Aorta (tissue), 5 donors: ENCODE results near the gene KLHL18. TPM values are rescaled to one million over a fixed set of nuclear protein-coding genes. Genes with fewer than 3 reads are reported as not detected.

ENCODE experiments used
- ATAC-seq: fragments of 200-7000 bp; cut with Tn5 transposase; one replicate; pipeline ENCODE4 v1.9.1; 2022; ENCODE audit warnings: moderate library complexity; ENCODE audit not compliant: low FRiP score
- DNase-seq, 2 donors: peaks; one replicate each; pipeline ENCODE4 v3.0.0-alpha.2; 2020
- H3K27ac ChIP-seq, 2 donors: one replicate each; pipeline ENCODE4 v1.5.1; 2013; ENCODE audit warnings: low read length in 2 of 2, mild to moderate bottlenecking in 2 of 2, moderate library complexity in 2 of 2, control low read depth in 1 of 2, inconsistent platforms in 1 of 2, low read depth in 1 of 2
- H3K27me3 ChIP-seq, 2 donors: one replicate each; pipeline ENCODE4 v1.6.1; 2013; ENCODE audit warnings: control low read depth in 1 of 2, low read length in 1 of 2, mild to moderate bottlenecking in 1 of 2, moderate library complexity in 1 of 2; ENCODE audit not compliant: insufficient read depth in 2 of 2, control insufficient read depth in 1 of 2
- H3K36me3 ChIP-seq, 2 donors: one replicate each; pipeline ENCODE4 v1.6.1; 2013; ENCODE audit warnings: control low read depth in 1 of 2, low read length in 1 of 2, mild to moderate bottlenecking in 1 of 2; ENCODE audit not compliant: insufficient read depth in 2 of 2, control insufficient read depth in 1 of 2
- H3K4me1 ChIP-seq, 2 donors: one replicate each; pipeline ENCODE4 v1.6.1; 2013; ENCODE audit warnings: low read length in 2 of 2, control low read depth in 1 of 2, mild to moderate bottlenecking in 1 of 2, moderate library complexity in 1 of 2; ENCODE audit not compliant: insufficient read depth in 2 of 2, control insufficient read depth in 1 of 2
- H3K4me3 ChIP-seq, 2 donors: one replicate each; pipeline ENCODE4 v1.5.1; 2013; ENCODE audit warnings: low read length in 2 of 2, control low read depth in 1 of 2, mild to moderate bottlenecking in 1 of 2
- H3K9me3 ChIP-seq: one replicate; pipeline ENCODE4 v1.6.1; 2013; ENCODE audit warnings: mild to moderate bottlenecking, low read length; ENCODE audit not compliant: control insufficient read depth
- WGBS, 2 donors: extraction: QIAGEN DNeasy Blood & Tissue Kit; methylation state at CpG; one replicate each; pipeline ENCODE4 v1.1.7; 2013; 5-methylcytosine and 5-hydroxymethylcytosine counted together
- intact Hi-C, 2 donors: fragments of 100-400 bp; cut with DNase I; formaldehyde crosslinking; loops; one replicate each; pipeline versions ENCODE4 v1.14.2 to v1.15.0; 2022
- polyA plus RNA-seq, 2 donors: library from polyadenylated mRNA; stranded (reverse); fragments of 200-250 nt; gene quantifications; one replicate each; pipeline ENCODE4 v1.2.3, GENCODE V29; 2013
- total RNA-seq, 2 donors: library from RNA; stranded (reverse); fragmentation: NEBNext Ultra II Directional; extraction: Animal tissue kit (Norgen Biotek cat#: 25700); gene quantifications; one replicate each; pipeline ENCODE4 v1.2.1, GENCODE V29; 2021
- donor health status: healthy with polysubstance abuse.
- donor health status: Bipolar disorder and iron deficiency.
- donor health status: DM: no; HTN: no; CAD: no.
- donor health status: DM: no; HTN: no; CAD: no.
- donor health status: DM: yes; HTN: yes; CAD: no.

Gene KLHL18
- total and polyA plus RNA-seq, 4 donors, result 9.0 to 26.7 (median 21.6) TPM

DNA sequence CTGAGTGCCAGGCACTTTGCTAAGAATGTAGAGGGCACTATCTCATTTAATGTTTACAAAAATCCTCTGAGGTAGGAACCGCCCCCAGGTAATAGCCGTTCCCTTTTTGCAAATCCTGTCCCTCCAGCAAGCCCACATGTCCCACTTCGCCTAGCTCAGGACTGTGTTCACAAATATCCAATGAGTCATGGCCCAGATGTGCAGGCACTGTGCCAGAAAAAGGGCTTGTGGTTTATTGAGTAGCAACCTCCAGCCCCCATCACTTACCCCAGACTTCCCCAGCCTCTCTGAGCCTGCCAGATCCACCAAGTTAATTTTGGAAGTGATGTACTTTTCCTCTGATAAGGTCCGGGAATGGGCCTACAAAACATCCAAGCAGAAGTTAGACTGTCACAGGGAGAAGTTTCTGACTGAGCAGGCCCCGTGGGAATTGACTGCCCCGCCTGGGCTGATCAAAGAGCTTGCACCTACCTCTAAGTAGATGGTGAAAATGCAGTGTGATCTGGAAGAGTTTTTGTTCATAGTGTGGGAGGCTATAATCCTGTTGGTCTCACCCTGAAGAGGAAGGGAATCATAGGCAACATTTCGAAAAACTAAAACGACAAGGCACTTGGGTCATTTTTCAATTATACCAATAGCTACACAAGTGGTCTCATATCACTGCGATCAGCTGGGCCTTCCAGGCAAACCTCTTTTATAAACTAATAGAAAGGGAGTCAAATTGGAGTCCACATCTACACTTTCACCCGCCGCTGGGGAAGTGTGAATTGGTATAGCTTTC is 15.8 kb upstream of the KLHL18 start:
- DNase-seq (peak; percentile 83 to 88), ATAC-seq (no peak)

DNA sequence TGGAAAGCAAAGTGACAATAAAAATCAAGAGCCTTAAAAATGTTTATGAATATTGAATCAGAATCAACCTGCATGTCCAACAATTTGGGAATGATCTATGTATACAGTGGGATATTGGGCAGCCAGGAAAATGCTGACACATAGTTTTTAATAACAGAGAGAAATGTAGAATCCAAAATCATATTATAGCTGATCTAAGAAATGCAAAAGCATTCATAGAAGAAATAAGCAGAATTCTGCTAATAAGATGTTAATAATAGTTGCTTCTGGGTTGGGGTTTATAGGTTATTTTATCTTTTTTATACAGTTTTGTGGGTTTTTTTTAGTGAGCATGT is 15.3 kb upstream of the KLHL18 start:
- H3K9me3 ChIP-seq, result no peaks in the 10 kb centered on the region
- no peak for DNase-seq
- H3K4me1 ChIP-seq, result no peaks in the 10 kb centered on the region
- no peaks in the 10 kb centered on the region for H3K27me3 ChIP-seq
- H3K36me3 ChIP-seq, result no peaks in the 10 kb centered on the region
- H3K4me3 ChIP-seq, result no peak overlapping the region
- ATAC-seq, result no peak
- intact Hi-C loops, result no loop called here
- no peak overlapping the region for H3K27ac ChIP-seq

More for the DNA sequence above, 15.8 kb upstream of the KLHL18 start:
- WGBS, 2 donors, result 52 to 54% methylated on average over 11 of the region's 11 CpGs
- intact Hi-C loops, result no loop called here
- no peaks in the 10 kb centered on the region for H3K9me3 ChIP-seq
- H3K27me3 ChIP-seq, result no peaks in the 10 kb centered on the region
- no peak overlapping the region for H3K4me3 ChIP-seq
- no peak overlapping the region for H3K27ac ChIP-seq
- H3K36me3 ChIP-seq, result no peaks in the 10 kb centered on the region
- no peaks in the 10 kb centered on the region for H3K4me1 ChIP-seq

DNA sequence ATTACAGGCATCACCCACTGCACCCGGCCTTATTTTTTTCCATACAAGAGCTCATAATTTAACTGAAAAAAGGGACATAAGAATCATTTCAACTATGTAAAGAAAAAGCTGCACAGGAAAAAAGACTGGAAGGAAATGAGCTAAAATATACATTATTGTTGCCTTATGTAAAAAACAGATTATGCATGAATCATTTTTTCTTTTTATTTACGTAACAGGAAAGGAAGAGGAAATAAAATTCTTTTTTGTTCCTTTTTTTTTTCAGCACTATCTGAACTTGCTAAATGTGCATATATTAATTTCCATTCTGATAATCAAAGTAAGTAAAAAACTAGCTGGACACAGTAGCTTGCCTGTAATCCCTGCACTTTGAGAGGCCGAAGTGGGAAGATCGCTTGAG is 12.2 kb upstream of the KLHL18 start:
- Histone ChIP-seq H3K27me3 (no peaks in the 10 kb centered on the region), H3K27ac (no peak overlapping the region), H3K4me1 (no peaks in the 10 kb centered on the region), H3K4me3 (no peak overlapping the region), H3K9me3 (no peaks in the 10 kb centered on the region), H3K36me3 (no peaks in the 10 kb centered on the region)
- ATAC-seq (no peak), DNase-seq (no peak)
- intact Hi-C loops, result no loop called here
- WGBS, 2 donors, result 95 to 97% methylated on average over 4 of the region's 4 CpGs

DNA sequence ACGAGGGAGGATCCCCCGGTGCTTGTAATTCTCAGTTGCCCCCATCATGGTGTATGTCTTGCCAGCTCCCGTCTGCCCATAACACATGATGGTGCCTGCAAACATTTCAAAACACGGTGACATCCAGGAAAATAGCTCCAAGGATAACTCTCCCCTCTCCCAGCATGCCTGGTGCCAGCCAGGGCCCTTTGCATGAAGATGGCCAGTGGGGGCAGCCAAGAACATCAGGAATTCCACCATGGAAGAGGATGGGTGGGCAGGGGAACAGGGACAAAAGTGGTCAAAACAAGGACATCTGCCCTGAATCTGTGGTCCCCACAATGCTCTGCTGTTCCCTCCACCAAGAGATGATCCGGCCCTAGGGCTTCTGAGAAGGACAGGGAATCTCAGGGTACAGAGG is 9.2 kb upstream of the KLHL18 start:
- intact Hi-C loops, result no loop called here
- no peak overlapping the region for H3K4me3 ChIP-seq
- no peak for DNase-seq
- H3K9me3 ChIP-seq, result no peaks in the 10 kb centered on the region
- no peaks in the 10 kb centered on the region for H3K27me3 ChIP-seq
- ATAC-seq, result no peak
- no peak overlapping the region for H3K27ac ChIP-seq
- no peaks in the 10 kb centered on the region for H3K4me1 ChIP-seq
- H3K36me3 ChIP-seq, result no peaks in the 10 kb centered on the region
- 79 to 82% methylated on average over 5 of the region's 5 CpGs for WGBS, 2 donors

DNA sequence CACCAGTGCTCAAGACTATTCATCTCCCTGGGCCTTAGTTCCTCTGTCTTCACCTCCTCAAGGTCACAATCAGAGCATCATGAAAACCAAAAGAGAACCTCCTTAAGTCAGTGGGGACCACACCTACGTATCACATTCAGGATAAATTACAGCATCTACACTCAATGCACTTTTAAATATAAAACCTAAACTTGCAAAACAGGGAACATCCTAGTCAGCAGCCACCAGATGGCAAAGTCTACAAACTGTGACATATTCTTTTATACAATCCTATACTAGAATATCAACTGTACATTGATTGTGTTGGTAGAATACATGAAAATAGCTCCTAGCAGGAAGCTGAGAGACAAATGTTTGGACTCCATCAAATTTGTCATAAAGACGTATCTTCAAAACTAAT is 8.1 kb upstream of the KLHL18 start:
- no peak overlapping the region for H3K4me3 ChIP-seq
- DNase-seq (no peak), ATAC-seq (no peak)
- no peaks in the 10 kb centered on the region for H3K9me3 ChIP-seq
- no peaks in the 10 kb centered on the region for H3K36me3 ChIP-seq
- H3K27me3 ChIP-seq, result no peaks in the 10 kb centered on the region
- no peak overlapping the region for H3K27ac ChIP-seq
- WGBS, 2 donors, result 90 to 91% methylated on average over 2 of the region's 2 CpGs
- intact Hi-C loops, result no loop called here
- H3K4me1 ChIP-seq, result no peaks in the 10 kb centered on the region

DNA sequence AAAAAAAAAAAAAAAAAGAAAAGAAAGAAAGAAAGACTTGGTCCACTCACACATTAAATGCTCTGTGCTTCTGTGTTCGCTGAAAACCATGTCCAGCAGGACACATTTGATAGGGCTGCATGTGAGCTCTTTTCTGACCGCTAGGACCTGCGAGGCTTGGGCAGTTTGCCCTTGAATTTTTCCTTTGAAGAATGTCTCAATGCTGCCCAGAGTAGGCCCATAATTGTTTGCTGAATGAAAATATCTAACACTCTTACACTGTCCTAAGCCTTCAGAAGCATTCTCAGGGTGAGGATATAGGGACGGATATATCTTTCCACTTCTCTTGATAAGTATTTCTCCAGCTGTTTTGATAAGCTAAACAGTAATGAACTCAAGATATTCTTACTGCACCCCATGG is 6.2 kb upstream of the KLHL18 start:
- 64 to 75% methylated on average over 4 of the region's 4 CpGs for WGBS, 2 donors
- no peak overlapping the region for H3K27ac ChIP-seq
- ATAC-seq, result no peak
- intact Hi-C loops, result no loop called here
- H3K4me3 ChIP-seq, result no peak overlapping the region
- H3K9me3 ChIP-seq, result no peaks in the 10 kb centered on the region
- no peaks in the 10 kb centered on the region for H3K4me1 ChIP-seq
- no peaks in the 10 kb centered on the region for H3K27me3 ChIP-seq
- H3K36me3 ChIP-seq, result no peaks in the 10 kb centered on the region
- no peak for DNase-seq

DNA sequence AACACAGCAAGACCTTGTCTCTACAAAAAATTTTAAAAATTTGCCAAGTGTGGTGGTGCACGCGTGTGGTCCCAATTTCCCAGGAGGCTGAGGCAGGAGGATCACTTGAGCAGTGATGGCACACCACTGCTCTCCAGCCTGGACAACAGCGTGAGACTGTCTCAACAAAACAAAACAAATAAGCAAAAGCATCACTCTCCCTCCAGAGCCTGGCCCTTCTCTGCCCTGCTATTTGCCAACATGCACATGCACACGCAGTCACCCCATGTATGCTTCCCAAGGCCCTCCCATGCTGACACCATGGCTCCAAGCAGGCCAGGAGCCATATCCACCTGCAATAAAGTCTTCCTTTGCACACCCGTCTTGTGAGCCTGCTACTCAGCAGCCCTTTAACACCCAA is 2.2 kb upstream of the KLHL18 start:
- Histone ChIP-seq H3K4me3 (no peak overlapping the region), H3K36me3 (no peaks in the 10 kb centered on the region), H3K27ac (no peak overlapping the region), H3K9me3 (no peaks in the 10 kb centered on the region), H3K4me1 (no peaks in the 10 kb centered on the region), H3K27me3 (no peaks in the 10 kb centered on the region)
- no peak for ATAC-seq
- WGBS, 2 donors, result 89 to 92% methylated on average over 5 of the region's 5 CpGs
- DNase-seq, result no peak
- intact Hi-C loops, result loop anchor here in 1 of 2 donors (5.0 kb wide), 2 partner anchors 97 to 113 kb away; no protein-coding TSS in a partner anchor

DNA sequence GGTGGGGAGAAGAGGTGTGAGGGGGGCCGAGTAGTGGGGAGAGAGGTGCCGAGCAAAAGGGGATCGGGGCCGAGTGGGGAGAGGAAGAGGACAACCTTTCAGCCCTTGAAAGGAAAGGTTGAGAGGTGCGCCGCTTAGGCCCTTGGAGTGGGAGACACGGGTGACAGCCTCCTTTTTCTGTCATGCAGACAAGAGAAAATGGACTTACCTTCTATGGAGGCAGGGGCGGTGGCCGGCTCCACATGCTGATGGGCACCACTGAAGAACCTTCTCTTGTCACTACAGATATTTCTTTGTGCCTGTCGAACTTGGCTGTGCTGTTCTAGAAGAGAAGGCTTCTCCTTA is 421 bp downstream of the KLHL18 start:
- H3K36me3 ChIP-seq, result no peaks in the 10 kb centered on the region
- H3K27ac ChIP-seq, result peak overlapping the region; percentile 36 to 88
- WGBS, 2 donors, result 0 to 1% methylated on average over 10 of the region's 10 CpGs
- no peaks in the 10 kb centered on the region for H3K4me1 ChIP-seq
- ATAC-seq (peak; percentile 27), DNase-seq (peak in 1 of 2 donors; percentile 55)
- intact Hi-C loops, result loop anchor here in 1 of 2 donors (5.0 kb wide), 2 partner anchors 94 to 116 kb away; no protein-coding TSS in a partner anchor
- H3K4me3 ChIP-seq, result peak overlapping the region; percentile 3 to 65
- no peaks in the 10 kb centered on the region for H3K27me3 ChIP-seq
- H3K9me3 ChIP-seq, result no peaks in the 10 kb centered on the region

DNA sequence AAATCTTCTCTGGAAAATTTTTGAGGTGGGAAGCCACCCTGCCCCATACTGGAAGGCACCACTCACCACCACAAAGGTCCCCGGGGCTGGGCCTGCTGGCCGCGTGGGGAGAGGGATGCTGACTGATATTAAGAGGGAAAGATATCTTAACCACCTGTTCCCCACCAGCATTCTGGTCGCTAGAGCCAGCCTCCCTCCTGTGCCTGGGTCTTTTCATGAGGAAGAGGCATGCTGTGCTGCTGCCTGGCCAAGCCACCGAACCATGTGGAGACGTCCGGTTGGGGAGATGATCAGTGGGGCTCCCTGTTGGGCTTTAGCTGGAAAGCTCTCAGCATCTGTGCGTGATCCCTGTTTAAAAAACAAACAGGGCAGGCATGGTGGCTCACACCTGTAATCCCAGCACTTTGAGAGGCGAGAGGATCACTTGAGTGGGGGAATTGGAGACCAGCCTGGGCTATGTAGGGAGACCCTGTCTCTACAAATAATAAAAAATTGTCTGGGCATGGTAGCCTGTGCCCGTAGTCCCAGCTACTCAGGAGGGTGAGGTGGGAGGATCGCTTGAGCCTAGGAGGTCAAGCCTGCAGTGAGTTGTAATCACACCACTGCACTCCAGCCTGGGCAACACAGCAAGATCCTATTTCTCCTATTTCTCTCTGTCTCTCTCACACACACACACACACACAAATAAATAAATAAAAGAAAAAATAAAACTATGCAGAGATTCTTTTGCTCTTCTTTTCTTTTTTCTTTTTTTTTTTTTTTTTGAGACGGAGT is 1.0 kb downstream of the KLHL18 start:
- DNase-seq, result no peak
- intact Hi-C loops, result loop anchor here in 1 of 2 donors (5.0 kb wide), 2 partner anchors 94 to 116 kb away; no protein-coding TSS in a partner anchor
- no peaks in the 10 kb centered on the region for H3K36me3 ChIP-seq
- H3K4me1 ChIP-seq, result no peaks in the 10 kb centered on the region
- H3K27me3 ChIP-seq, result no peaks in the 10 kb centered on the region
- WGBS, 2 donors, result 30 to 31% methylated on average over 12 of the region's 12 CpGs
- H3K9me3 ChIP-seq, result no peaks in the 10 kb centered on the region
- H3K4me3 ChIP-seq, result peak overlapping the region; percentile 21 to 65
- no peak for ATAC-seq
- peak overlapping the region in 1 of 2 donors; percentile 35 for H3K27ac ChIP-seq
